ENCODE data around the gene MLH1. TPM values are rescaled to one million over a fixed set of nuclear protein-coding genes. Genes with fewer than 3 reads are reported as not detected.

The MLH1 gene
- total RNA-seq (57.8 and 62.3 TPM in 2 replicates), polyA plus RNA-seq (34.4 and 47.2 TPM in 2 replicates), polyA minus RNA-seq (ENCODE audit: low replicate concordance) (28.7 and 64.9 TPM in 2 replicates)
- 24.4 and 31.3 TPM in 2 replicates for polyA plus RNA-seq (2012)

DNA sequence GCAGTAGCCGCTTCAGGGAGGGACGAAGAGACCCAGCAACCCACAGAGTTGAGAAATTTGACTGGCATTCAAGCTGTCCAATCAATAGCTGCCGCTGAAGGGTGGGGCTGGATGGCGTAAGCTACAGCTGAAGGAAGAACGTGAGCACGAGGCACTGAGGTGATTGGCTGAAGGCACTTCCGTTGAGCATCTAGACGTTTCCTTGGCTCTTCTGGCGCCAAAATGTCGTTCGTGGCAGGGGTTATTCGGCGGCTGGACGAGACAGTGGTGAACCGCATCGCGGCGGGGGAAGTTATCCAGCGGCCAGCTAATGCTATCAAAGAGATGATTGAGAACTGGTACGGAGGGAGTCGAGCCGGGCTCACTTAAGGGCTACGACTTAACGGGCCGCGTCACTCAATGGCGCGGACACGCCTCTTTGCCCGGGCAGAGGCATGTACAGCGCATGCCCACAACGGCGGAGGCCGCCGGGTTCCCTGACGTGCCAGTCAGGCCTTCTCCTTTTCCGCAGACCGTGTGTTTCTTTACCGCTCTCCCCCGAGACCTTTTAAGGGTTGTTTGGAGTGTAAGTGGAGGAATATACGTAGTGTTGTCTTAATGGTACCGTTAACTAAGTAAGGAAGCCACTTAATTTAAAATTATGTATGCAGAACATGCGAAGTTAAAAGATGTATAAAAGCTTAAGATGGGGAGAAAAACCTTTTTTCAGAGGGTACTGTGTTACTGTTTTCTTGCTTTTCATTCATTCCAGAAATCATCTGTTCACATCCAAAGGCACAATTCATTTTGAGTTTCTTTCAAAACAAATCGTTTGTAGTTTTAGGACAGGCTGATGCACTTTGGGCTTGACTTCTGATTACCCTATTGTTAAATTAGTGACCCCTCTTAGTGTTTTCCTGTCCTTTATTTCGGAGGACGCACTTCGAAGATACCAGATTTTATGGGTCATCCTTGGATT lies at the start of gene MLH1:
MLH1 (plus strand) TSS at position 193 of the 958 bp plus-strand sequence; CDS start at position 223, 30 bp downstream.
- Histone ChIP-seq H3K4me3 (replicated peaks in 1 of 4; ENCODE audit: control extremely low read depth in 1 of 4, insufficient read depth in 1 of 4, low read depth in 3 of 4, low read length in 4 of 4) (peak within 1 kb of the TSS; percentile 57 to 95 (median 82)), H2AFZ (ENCODE audit: low read length) (peak within 1 kb of the TSS; percentile 75), H3K36me3 (ENCODE audit: control insufficient read depth, insufficient read depth, low read length) (peaks cover 2% of the 10 kb centered on the region), H3K4me2 (ENCODE audit: extremely low read depth, insufficient read depth, low read length) (peak within 1 kb of the TSS; percentile 89), H3K9ac (ENCODE audit: insufficient read depth, low read length) (peak within 1 kb of the TSS; percentile 95), H3K27ac (ENCODE audit: insufficient read depth, low read length) (peak within 1 kb of the TSS; percentile 97), H3K9me3 (ENCODE audit: control insufficient read depth, insufficient read depth, low read depth, low read length) (no peaks in the 10 kb centered on the region), H3K27me3 (ENCODE audit: control insufficient read depth, insufficient read depth, low read length) (no peaks in the 10 kb centered on the region), H3K4me1 (ENCODE audit: control insufficient read depth, extremely low read depth, insufficient read depth, low read length) (peaks cover 5% of the 10 kb centered on the region), H3K79me2 (ENCODE audit: control insufficient read depth, insufficient read depth, low read length) (peaks cover 40% of the 10 kb centered on the region), H4K20me1 (ENCODE audit: control insufficient read depth, extremely low read depth, insufficient read depth, low read length) (peaks cover 3% of the 10 kb centered on the region)
- TF ChIP-seq, protein P1, sequence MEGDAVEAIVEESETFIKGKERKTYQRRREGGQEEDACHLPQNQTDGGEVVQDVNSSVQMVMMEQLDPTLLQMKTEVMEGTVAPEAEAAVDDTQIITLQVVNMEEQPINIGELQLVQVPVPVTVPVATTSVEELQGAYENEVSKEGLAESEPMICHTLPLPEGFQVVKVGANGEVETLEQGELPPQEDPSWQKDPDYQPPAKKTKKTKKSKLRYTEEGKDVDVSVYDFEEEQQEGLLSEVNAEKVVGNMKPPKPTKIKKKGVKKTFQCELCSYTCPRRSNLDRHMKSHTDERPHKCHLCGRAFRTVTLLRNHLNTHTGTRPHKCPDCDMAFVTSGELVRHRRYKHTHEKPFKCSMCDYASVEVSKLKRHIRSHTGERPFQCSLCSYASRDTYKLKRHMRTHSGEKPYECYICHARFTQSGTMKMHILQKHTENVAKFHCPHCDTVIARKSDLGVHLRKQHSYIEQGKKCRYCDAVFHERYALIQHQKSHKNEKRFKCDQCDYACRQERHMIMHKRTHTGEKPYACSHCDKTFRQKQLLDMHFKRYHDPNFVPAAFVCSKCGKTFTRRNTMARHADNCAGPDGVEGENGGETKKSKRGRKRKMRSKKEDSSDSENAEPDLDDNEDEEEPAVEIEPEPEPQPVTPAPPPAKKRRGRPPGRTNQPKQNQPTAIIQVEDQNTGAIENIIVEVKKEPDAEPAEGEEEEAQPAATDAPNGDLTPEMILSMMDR (conservative IDR thresholded peaks at IDR 0.05 in 1 of 2, IDR thresholded peaks at IDR 0.05 in 1 of 2; ENCODE audit: low read depth in 1 of 2, low read length in 2 of 2) = no peak
- TF ChIP-seq EZH2 (IDR thresholded peaks at IDR 0.05; ENCODE audit: low read length, missing control alignments) = no peak
- peak; percentile 100 for DNase-seq (ENCODE audit: low read depth in 2 of 2)

GRCh38 chr3:36943601-36944000 lies 49.7 kb upstream of the MLH1 start:
- no peak overlapping the region for H3K9ac ChIP-seq (ENCODE audit: insufficient read depth, low read length)
- peak overlapping the region; percentile 8 for H3K27ac ChIP-seq (ENCODE audit: insufficient read depth, low read length)

More at GRCh38 chr3:36943601-36944000, 49.7 kb upstream of the MLH1 start:
- H2AFZ ChIP-seq (ENCODE audit: low read length) = peak overlapping the region; percentile 85
- H3K36me3 ChIP-seq (ENCODE audit: control insufficient read depth, insufficient read depth, low read length) = no peaks in the 10 kb centered on the region
- H4K20me1 ChIP-seq (ENCODE audit: control insufficient read depth, extremely low read depth, insufficient read depth, low read length) = no peaks in the 10 kb centered on the region
- H3K4me1 ChIP-seq (ENCODE audit: control insufficient read depth, extremely low read depth, insufficient read depth, low read length) = peaks cover 5% of the 10 kb centered on the region
- H3K9me3 ChIP-seq (ENCODE audit: control insufficient read depth, insufficient read depth, low read depth, low read length) = no peaks in the 10 kb centered on the region
- no peaks in the 10 kb centered on the region for H3K27me3 ChIP-seq (ENCODE audit: control insufficient read depth, insufficient read depth, low read length)
- H3K79me2 ChIP-seq (ENCODE audit: control insufficient read depth, insufficient read depth, low read length) = no peaks in the 10 kb centered on the region
- DNase-seq (ENCODE audit: low read depth in 2 of 2) = no peak
- H3K4me2 ChIP-seq (ENCODE audit: extremely low read depth, insufficient read depth, low read length) = peak overlapping the region; percentile 64
- H3K4me3 ChIP-seq (replicated peaks in 1 of 4; ENCODE audit: control extremely low read depth in 1 of 4, insufficient read depth in 1 of 4, low read depth in 3 of 4, low read length in 4 of 4) = peak overlapping the region; percentile 33 to 72 (median 68)
- TF ChIP-seq, protein P1 (conservative IDR thresholded peaks at IDR 0.05 in 1 of 2, IDR thresholded peaks at IDR 0.05 in 1 of 2; ENCODE audit: low read depth in 1 of 2, low read length in 2 of 2) = no peak
- no peak for TF ChIP-seq EZH2 (IDR thresholded peaks at IDR 0.05; ENCODE audit: low read length, missing control alignments)

All from fibroblast of lung (primary cell).